IPS DF 4.7 (cell line): ENCODE measurements around the gene LRRC47.
"Not testable (repeated sequence)": the region's sequence is repeated elsewhere in the genome, so short reads cannot be mapped to it uniquely, and the experiment has no call there.

Source experiments
- DNase-seq: peaks from one replicate; pipeline ENCODE4 v3.0.0-alpha.2; 2013; ENCODE audit warnings: low spot score; ENCODE audit errors: extremely low read depth

Gene LRRC47

DNA sequence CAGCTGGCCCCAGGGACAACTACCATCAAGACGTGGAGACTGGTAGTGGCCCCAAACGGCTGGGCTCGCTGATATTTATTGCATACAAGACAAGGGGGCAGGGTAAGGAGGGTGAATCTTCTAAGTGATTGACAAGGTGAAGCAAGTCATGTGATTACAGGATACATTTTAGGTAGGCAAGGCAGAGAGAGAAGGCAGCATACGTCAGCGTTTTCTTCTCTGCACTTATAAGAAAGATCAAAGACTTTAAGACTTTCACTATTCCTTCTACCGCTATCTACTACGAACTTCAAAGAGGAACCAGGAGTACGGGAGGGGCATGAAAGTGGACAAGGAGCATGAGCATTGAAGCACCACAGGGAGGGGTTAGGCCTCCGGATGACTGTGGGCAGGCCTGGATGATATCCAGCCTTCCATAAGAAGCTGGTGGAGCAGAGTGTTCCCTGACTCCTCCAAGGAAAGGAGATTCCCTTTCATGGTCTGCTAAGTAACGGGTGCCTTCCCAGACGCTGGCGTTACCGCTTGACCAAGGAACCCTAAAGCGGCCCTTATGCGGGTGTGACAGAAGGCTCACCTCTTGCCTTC is 47.9 kb downstream of the LRRC47 start:
- not testable (repeated sequence) for DNase-seq

DNA sequence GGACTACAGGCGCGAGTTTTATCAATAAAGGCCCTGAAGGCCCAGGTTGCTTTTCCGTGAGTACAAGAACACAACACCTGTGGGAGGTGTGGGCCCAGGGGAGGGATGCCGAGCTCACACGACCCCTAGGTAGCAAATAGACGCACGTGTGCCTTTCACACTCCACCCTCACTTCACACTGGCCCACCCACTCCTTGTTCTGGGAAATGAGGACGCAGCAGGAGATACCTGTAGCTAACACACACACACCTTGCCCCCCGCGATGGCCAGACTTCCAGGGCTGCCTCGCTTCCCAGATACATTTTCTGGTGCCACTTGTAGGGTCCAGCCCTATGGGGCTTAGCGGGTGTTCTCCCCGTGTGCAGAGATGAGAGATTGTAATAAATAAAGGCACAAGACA is 48.4 kb downstream of the LRRC47 start:
- DNase-seq, result no peak

DNA sequence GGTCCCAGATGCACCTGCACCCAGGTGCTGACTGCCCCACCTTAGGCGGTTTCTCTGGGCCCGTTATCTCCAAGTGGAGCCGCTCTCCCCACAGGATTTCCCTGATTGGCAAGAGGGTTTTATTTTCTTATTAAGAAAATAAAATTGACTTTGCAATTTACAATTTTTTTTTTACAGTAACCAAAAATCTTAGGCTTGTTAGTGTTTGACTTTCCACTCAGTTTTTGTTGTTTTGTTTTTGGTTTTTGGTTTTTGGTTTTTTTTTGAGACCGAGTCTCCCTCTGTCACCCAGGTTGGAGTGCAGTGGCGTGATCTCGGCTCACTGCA is 48.8 kb downstream of the LRRC47 start:
- no peak for DNase-seq

DNA sequence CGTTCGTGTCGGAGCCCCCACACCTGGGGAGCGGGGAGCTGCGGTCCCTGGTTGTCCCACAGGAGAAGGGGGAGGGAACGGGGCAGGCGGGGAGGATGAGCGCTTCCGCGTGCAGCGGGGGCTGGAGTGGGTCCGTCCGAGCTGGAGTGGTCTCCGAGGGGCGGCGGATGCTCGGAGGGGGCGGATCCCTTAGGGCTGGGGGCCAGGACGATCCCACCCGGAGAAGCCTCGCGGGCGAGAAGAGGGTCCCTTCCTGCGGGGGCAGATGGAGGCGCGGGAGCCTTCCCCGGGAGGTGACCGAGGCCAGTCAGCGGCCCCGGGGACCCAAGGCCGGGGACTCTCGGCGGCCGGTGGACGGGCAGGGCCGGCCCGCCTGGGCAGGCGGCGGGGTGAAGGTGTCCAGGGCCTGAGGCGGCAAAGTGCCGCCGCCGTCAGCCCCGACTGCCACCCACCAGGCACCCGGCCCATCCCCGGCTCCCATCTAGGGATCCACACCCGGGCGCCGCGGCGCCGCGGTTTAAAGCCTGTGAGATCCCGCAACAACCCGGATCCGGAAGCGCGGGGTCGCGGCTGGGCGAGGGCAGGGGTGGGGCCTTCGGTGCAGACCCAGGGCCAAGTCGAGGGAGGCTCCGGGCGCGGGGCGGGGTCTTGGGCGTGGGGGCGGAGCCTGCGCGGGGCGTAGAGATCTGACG is 49.3 kb downstream of the LRRC47 start:
- DNase-seq, result no peak

DNA sequence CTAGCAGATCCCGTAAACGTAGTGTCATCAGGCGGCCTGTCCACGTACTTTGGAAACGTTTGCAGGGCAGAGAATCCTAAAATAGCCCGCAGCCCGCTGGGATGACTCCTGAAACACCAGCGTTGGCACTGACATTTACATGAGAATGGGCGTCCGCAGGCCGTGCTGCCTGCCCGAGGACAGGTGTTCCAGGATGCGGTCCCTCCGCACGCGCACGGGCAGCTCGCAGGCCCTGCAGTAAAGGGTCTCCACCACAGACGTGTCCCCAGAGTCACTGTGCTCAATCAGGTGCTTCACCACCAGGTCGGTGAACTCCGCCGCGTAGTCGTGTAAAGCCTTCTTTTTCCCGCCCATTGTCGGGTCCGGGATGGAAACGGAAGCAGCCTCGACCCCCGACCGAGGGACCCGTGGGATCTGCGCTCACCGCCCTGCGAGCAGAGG is 49.9 kb downstream of the LRRC47 start:
- no peak for DNase-seq

DNA sequence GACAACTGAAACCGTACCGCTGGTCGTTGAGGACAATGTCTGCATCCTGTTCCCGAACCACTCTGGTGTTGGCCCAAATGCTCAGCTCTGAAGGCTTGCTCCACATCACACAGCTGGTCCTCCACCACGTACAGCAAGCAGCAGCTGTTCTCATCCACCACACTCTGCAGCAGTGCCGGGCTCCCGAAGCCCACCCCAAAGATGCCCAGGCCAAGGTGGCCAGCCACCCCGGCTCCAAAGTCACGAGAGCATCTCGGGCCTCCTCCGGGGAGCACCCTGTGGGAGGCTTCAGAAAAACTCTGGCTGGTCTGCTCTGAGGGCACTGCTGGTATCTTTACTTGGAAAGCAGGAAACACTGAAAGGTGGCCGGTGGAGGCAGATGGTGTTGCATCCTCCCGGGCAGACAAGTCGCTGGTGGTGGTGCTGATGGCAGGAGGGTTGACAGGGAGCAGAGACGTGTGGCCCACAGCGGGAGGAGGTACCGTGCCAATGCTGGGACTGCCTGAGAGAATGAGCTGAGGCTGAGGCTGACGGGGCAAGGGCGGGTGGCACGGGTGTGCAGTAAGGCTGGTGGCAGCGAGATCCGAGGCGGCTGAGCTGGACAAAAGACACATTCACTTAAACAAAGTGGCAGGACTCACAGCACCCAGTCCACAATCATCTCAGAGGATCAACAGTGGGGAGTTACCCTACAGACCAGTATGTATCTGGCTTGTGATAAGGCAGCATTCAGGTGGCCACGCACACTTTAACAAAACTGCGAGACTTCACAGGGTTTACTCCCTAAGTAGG is 50.5 kb downstream of the LRRC47 start:
- DNase-seq, result no peak

DNA sequence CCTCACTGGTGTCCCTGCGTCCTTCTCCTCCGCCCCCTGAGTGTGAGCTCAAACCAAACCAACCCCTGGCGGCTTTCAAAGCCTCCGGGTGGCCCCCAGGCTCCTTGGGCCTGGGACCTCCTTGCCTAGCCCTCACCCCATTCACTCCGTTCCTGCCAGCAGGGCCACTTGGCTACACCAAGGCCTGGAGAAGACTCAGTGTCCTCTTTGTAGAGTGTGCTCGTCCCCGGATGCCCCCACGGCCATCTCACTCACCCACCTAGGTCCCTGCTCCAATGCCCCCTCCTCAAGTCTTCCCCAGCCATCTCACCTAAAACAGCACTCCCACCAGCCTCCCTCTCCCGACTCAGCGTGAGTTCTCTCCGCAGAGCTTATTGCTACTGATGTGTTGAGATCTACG is 51.2 kb downstream of the LRRC47 start:
- DNase-seq, result no peak

DNA sequence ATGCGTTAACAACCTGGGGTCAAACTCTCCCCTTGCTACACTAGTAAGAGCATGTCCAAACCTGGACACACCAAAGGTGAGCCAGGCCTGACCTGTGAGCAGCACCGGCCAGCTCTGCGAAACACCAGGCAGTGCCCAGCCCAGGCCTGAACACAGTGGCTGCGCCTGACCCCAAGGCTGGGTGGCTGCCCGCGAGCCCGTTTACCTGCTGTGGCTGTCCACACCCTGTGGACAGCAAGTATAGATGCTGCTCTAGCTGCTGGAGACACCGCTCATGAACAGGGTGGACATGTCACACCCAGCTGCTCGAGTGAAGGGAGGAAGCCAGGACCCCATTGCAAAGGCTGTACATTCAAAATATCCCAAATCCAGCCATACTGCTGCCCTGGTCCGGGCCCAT is 51.7 kb downstream of the LRRC47 start:
- DNase-seq, result no peak

DNA sequence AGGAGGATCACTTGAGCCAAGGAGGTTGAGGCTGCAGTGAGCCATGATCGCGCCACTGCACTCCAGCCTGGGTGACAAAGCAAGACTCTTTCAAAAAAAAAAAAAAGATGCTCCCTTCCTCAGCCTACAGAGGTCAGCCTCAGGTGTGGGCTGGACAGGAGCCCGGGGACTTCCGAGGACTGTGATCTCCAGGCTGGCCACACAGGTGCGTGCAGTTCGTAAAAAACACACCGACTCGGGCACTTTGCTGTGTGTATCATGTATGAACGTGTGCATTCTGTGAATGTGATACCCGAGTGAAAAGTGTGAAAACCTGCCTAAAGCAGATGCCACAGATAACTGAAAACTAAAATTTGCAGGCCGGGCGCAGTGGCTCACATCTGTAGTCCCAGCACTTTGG is 52.5 kb downstream of the LRRC47 start:
- DNase-seq, result no peak

DNA sequence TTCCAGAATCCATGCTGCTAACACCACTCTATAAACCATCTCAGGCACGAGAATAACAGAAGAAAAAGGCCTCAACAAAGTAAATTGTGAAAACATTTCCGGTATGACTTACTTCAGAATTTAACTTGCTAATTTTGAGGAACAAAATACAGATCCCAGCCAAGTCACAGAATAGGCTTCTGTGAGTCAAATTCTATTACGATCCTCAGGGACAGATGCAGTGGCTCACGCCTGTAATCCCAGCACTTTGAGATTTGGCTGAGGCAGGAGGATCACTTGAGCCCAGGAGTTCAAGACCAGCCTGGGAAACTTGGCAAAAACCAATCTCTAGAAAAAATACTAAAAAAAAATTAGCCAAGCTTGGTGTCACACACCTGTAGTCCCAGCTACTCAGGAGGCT is 52.9 kb downstream of the LRRC47 start:
- DNase-seq, result no peak

DNA sequence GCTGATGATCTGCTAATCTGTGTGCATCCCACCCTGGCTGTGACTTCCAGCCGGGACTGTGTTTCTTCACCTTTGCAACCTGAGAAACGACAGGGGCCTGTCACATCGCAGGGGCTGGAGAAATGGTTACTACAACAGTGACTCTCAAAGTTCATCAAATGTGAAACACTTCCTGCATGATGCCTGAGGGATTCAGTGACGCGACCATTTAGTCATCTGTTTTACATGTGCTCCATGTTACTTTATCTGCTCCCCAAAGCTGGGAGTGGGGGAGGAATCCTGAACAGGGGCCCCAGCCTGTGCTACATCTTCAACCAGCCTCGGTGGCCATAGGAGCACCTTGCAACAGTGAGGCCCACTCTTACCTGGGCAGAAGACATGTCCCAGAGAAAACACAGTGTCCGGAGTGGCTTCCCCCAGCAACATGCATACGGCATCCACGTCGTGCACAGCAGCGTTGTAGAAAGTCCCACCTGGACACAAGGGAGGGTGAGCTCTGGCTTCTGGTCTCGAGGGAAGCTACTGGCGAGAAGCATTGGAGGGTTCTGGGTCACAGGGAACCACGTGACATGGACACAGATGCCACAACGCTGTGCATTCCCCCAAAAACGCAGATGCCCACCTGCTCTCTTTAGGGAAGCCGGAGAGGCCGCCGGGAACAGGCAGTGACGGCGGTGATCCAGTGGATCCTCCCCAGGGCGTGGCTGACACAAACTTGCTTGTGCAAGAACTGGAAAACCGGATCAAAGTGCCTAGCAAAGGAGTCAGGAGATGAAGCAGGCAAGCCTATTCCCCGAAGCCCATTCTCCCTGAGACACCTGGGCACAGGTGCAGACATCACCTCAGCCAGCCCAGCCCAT is 53.6 kb downstream of the LRRC47 start:
- no peak for DNase-seq

DNA sequence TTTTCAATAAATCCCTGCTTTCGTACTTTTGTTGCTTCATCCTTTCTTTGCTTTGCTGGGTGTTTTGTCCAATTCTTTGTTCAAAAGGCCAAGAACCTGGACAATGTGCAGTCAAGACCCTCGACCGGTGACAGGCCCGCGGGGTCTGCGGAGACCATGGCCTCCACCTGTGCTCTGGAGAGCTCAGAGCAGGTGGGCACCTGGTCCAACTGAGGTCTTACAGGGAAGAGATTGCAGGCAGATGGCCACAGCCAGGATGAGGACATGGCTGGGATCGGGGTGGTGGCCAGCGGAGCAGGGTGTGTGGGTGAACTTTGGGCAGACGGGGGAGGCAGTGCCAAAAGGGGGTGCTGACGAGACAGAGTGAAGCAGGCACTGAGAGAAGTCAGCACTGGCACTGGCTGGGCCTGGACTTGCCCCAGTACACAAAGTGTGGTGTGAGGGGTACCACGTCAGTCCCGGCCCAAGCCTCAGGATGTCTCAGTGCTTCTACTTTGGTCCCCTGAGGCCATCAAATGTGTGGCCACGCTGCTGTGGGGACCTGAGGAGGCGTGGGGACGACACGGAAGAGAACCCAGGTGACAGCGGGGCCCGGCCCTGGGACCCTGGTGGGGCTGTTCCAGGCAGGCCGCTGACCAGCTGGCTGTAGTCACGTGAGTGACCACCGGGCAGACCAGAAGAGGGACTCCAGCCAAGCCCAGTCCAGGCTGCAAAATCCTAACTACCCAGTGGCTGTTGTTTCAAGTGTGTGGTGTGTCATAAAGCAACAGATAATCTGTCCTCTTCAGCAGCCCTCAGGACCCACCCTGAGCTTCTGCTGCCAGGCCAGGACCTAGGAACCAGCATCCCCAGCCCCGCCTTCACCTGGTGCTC is 54.5 kb downstream of the LRRC47 start:
- no peak for DNase-seq

DNA sequence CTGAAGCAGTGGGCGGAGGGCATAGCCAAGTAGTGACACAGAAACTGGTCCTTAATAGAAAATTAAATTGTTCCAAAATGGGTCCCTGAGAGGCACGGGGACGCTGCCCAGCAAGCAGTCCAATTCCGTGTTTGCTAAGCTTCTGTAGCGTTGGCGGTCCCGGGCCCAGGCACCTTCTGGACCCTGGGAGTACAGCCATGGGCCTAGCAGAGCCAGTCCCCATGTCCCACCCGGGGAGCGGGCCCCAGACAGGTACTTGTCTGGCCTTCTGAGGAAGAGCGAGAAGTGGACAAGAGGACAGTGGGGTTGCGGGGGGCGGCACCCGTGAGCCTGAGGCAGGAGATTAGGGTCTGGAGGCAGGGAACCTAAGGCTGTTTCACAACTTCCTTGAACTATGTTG is 55.5 kb downstream of the LRRC47 start:
- DNase-seq, result no peak

DNA sequence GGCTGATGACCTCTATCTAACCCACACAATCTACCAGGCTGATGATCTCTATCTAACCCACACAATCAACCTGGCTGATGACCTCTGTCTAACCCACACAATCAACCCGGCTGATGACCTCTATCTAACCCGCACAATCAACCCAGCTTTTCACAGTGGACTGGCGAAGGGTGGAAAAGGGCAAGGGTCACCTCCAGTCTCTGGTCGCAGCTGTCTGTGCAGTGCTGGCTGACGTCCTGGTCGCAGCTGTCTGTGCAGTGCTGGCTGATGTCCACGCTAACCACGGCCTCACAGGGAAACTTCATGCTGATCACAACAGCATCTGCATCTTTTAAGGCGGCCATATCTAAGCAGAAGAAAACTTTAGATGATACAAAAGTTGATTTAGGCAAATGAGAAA is 56.3 kb downstream of the LRRC47 start:
- DNase-seq, result no peak

DNA sequence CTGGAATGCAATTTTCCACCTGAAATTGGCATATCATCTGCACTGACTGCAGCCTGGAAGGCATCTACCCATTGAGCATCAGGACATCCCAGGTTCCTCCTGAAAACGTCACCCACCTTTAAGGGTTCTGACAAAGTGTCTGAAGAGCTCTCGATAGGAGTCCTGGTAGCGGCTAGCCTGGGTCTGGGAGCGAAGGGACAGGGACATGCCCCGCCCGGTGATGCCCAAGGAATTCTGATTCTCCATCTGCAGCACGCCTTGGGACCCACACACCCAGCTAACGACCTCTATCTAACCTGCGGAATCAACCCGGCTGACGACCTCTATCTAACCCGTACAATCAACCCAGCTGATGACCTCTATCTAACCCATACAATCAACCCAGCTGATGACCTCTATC is 57.4 kb downstream of the LRRC47 start:
- DNase-seq, result no peak

DNA sequence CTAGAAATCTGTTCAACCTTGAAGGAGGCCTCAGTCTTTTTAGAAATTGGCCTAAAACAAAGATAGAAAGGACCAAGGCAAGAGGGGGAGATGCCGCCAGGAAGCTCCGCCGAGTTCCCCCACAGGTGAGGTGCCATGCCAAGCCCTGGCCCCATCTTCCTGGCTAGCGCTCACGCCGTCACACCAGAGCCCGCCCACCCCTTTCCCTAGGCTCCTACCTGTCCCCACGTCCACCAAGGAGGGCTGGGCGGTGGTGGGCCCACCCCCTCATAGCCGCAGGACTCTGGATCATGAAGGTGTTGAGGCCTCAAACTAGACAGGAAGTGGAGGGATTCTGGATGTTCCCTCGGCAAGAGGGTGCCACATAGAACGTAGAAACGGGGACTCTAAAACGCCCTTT is 59.6 kb downstream of the LRRC47 start:
- no peak for DNase-seq

DNA sequence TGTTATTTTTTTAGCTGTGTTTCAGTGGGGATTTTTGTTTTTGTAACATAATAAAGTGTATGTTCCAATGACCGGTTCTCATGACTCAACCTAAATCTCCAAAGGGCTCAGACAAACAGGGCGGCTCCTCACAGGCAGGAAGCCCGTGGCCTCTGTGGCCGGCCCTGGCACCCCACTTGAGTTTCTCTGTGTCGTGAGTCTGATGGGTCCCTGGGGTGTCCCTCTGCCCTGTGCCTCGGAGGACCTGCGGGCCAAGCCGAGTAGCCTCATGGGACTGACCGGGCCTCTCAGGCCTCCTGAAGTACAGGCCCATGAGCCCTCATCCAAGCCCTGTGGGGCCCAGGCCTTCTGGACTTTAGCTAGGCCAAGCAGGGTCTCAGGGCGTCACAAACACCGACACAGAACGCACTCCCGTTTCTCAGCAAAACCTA is 60.2 kb downstream of the LRRC47 start:
- DNase-seq, result no peak

DNA sequence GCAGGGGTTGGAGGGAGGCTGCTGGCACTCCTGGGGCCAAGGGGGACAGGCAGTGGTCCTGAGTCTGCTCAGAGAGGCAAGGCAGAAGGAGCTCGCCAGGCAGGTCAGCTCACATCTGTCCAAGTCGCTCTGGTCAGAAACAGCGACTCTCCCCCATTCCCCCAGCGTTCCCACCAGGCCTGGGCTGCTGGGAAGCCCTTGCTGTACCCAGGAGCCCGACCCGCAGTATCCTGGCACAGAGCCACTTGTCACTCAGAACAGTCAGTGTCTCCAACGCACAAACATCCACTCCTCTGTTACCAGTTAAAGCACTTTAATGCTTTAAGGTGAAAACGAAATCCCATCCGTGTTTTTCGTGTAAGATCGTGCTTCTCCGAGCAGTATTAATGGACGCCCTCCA is 60.6 kb downstream of the LRRC47 start:
- DNase-seq, result no peak

DNA sequence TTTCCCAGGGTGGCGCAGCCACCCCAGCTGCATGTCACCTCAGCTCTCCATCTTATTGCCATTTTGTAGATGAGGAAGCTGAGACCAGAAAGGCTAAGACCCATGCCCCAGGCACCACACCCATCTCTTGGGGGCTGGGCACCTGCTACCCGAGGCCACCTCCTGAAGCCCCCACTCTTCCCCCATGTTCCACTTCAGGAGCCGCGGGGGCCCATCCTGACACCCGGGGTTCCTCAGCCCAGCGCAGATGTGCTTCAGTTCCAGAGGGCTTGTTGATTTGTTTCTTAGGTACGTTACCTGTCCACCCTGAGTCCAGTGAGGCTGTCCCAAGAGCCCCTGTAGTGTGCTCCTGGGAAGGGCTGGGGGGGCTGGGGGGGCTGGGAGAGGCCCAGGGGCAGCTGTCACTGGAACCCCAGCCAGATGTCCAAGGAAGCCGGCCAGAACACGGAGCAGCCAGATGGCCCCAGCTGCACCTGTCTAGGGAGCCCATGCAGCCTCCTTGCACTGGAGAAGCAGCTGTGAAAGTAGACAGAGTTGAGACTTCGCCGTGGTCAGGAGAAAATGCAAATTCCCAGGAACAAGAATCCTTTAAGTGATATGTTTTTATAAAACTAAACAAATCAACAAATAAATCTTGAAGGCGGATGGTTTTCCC is 61.1 kb downstream of the LRRC47 start:
- DNase-seq, result no peak

DNA sequence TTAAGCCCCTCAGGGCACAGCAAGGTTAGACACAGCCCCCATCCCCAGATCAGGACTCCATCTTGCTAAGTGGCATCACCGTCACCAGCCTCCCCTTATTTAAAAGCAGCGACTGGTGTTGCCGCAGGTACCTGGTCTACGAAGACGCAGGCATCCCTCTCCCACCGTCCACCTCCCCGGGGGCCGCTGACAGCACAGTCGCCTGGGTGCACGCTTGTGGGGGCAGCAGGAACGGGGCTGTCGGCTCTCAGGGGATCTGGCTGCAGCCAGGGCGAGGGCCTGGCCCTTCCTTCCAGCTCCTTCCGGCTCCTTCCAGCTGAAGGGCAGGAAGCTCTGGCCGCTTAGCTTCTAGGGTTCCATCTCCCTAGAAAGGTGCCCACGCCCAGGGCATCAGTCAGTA is 61.7 kb downstream of the LRRC47 start:
- DNase-seq, result no peak
